ENCODE data around the gene STK24. TPM values are rescaled to one million over a fixed set of nuclear protein-coding genes. Genes with fewer than 3 reads are reported as not detected.

Gene STK24
- polyA plus RNA-seq, 1 of the 3 experiments (the other 2 are of a cell fraction): 30.5 TPM

DNA sequence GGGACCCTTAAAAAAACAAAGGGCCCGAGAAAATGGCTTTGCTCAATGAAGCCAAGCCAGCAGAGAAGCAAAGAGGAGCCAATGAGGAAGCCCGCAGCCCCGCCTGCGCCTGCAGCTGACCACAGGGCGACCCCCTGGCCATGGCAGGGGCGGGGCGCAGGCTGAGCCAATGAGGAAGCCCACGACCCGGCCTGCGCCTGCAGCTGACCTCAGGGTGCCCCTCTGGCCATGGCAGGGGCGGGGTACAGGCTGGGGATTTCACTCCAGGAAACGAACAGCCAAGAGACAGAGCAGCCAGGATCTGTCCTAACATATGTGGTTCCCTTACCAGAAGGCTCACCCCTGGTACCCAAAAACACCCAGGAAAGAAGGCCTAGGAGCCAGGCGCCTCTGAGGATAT, 101.4 kb downstream of the STK24 start:
- Histone ChIP-seq H3K4me2 (no peak overlapping the region), H4K20me1 (ENCODE audit: insufficient read depth) (no peaks in the 10 kb centered on the region; the same call in 1 of the 2 replicates), H3K9me3 (no peaks in the 10 kb centered on the region), H3K4me1 (ENCODE audit: control insufficient read depth in 1 of 2, insufficient read depth in 2 of 2, low read depth in 1 of 2, low read length in 1 of 2) (peaks cover 8 to 32% of the 10 kb centered on the region in 2 experiments; a peak in 2 of 4 replicates), H2AFZ (ENCODE audit: low read depth) (no peak overlapping the region), H3K79me2 (ENCODE audit: insufficient read depth) (peaks cover 41% of the 10 kb centered on the region; the same call in 1 of the 2 replicates), H3K4me3 (ENCODE audit: low read depth in 2 of 2, low read length in 1 of 2) (no peak overlapping the region), H3K27ac (ENCODE audit: low read depth in 2 of 2, low read length in 1 of 2) (peak overlapping the region in 1 of 2 experiments; percentile 66; a peak in 2 of 4 replicates), H3K9ac (no peak overlapping the region), H3F3A (replicated peaks; ENCODE audit: insufficient read depth) (peaks cover 4% of the 10 kb centered on the region), H3K27me3 (ENCODE audit: insufficient read depth) (no peaks in the 10 kb centered on the region), H3K9me2 (no peaks in the 10 kb centered on the region), H3K36me3 (replicated peaks in 1 of 2; ENCODE audit: control insufficient read depth in 1 of 2, insufficient read depth in 2 of 2, low read length in 1 of 2) (peaks cover 8 to 32% of the 10 kb centered on the region in 2 experiments)
- CTCF ChIA-PET: interaction anchor here (1.5 to 1.6 kb wide), 2 partner anchors 8 to 14 kb away, joined by 3 to 4 read pairs; no protein-coding TSS in a partner anchor
- DNase-seq: peak; percentile 56
- TF ChIP-seq, protein P1, sequence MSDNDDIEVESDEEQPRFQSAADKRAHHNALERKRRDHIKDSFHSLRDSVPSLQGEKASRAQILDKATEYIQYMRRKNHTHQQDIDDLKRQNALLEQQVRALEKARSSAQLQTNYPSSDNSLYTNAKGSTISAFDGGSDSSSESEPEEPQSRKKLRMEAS (IDR thresholded peaks at IDR 0.05; ENCODE audit: low read depth): no peak
- no peak for TF ChIP-seq FOXM1 (IDR thresholded peaks at IDR 0.05; ENCODE audit: low read depth)
- no peak for TF ChIP-seq POLR2AphosphoS5 (IDR thresholded peaks at IDR 0.05; ENCODE audit: low read depth, low read length)
- 90% methylated on average over 8 of the region's 13 CpGs for WGBS (ENCODE audit: low lambda C conversion rate)
- POLR2A ChIA-PET: no interaction called here

DNA sequence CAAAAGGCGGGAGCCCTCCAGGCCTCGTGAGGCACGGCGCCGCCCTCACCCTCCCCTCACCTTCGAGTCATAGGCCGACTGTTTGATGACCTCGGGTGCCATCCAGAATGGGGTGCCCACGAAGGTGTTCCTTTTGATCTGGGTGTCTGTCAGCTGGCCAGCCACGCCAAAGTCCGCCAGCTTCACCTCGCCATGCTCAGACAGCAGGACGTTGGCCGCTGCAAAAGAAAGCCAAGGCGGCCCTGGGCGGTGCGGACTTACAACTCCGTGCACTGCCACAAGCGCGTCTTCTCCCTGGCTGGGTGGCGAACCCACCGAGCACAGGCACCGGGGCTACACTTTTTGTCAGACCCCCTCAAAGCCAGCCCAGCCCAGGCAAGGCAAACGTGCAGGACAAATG, 102.1 kb downstream of the STK24 start:
- DNase-seq: no peak
- H3K9me3 ChIP-seq: no peaks in the 10 kb centered on the region
- no peaks in the 10 kb centered on the region for H3K27me3 ChIP-seq (ENCODE audit: insufficient read depth)
- 94% methylated on average over 21 of the region's 24 CpGs for WGBS (ENCODE audit: low lambda C conversion rate)
- H3K4me2 ChIP-seq: no peak overlapping the region
- peaks cover 10 to 34% of the 10 kb centered on the region in 2 experiments for H3K36me3 ChIP-seq (replicated peaks in 1 of 2; ENCODE audit: control insufficient read depth in 1 of 2, insufficient read depth in 2 of 2, low read length in 1 of 2)
- H3F3A ChIP-seq (replicated peaks; ENCODE audit: insufficient read depth): peaks cover 4% of the 10 kb centered on the region
- H3K27ac ChIP-seq (ENCODE audit: low read depth in 2 of 2, low read length in 1 of 2): no peak overlapping the region
- H4K20me1 ChIP-seq (ENCODE audit: insufficient read depth): no peaks in the 10 kb centered on the region; the same call in 1 of the 2 replicates
- no peak overlapping the region for H2AFZ ChIP-seq (ENCODE audit: low read depth)
- peaks cover 36% of the 10 kb centered on the region; the same call in 1 of the 2 replicates for H3K79me2 ChIP-seq (ENCODE audit: insufficient read depth)
- ChIA-PET POLR2A (no interaction called here), CTCF (no interaction called here)
- no peaks in the 10 kb centered on the region for H3K9me2 ChIP-seq
- no peak overlapping the region for H3K4me3 ChIP-seq (ENCODE audit: low read depth in 2 of 2, low read length in 1 of 2)
- TF ChIP-seq SMC3 (IDR thresholded peaks at IDR 0.05; ENCODE audit: low read depth, low read length) (no peak), RXRA (IDR thresholded peaks at IDR 0.05; ENCODE audit: borderline replicate concordance, low read depth) (no peak), TCF12 (IDR thresholded peaks at IDR 0.05) (no peak), RCOR1 (IDR thresholded peaks at IDR 0.05; ENCODE audit: low read length) (no peak), FOXM1 (IDR thresholded peaks at IDR 0.05; ENCODE audit: low read depth) (no peak), RAD21 (IDR thresholded peaks at IDR 0.05; ENCODE audit: low read length) (no peak), NRF1 (IDR thresholded peaks at IDR 0.05; ENCODE audit: low read depth, low read length) (no peak), POLR2AphosphoS5 (IDR thresholded peaks at IDR 0.05; ENCODE audit: low read depth, low read length) (no peak), FOSL2 (IDR thresholded peaks at IDR 0.05; ENCODE audit: borderline replicate concordance, low read depth) (no peak), TEAD4 (IDR thresholded peaks at IDR 0.05; ENCODE audit: borderline replicate concordance, insufficient read depth) (no peak), MXI1 (IDR thresholded peaks at IDR 0.05; ENCODE audit: low read depth, low read length) (no peak), SIN3A (IDR thresholded peaks at IDR 0.05; ENCODE audit: borderline replicate concordance, low read depth, low read length) (no peak), CHD2 (IDR thresholded peaks at IDR 0.05; ENCODE audit: low read length, partially characterized antibody) (no peak)
- TF ChIP-seq, protein P2, sequence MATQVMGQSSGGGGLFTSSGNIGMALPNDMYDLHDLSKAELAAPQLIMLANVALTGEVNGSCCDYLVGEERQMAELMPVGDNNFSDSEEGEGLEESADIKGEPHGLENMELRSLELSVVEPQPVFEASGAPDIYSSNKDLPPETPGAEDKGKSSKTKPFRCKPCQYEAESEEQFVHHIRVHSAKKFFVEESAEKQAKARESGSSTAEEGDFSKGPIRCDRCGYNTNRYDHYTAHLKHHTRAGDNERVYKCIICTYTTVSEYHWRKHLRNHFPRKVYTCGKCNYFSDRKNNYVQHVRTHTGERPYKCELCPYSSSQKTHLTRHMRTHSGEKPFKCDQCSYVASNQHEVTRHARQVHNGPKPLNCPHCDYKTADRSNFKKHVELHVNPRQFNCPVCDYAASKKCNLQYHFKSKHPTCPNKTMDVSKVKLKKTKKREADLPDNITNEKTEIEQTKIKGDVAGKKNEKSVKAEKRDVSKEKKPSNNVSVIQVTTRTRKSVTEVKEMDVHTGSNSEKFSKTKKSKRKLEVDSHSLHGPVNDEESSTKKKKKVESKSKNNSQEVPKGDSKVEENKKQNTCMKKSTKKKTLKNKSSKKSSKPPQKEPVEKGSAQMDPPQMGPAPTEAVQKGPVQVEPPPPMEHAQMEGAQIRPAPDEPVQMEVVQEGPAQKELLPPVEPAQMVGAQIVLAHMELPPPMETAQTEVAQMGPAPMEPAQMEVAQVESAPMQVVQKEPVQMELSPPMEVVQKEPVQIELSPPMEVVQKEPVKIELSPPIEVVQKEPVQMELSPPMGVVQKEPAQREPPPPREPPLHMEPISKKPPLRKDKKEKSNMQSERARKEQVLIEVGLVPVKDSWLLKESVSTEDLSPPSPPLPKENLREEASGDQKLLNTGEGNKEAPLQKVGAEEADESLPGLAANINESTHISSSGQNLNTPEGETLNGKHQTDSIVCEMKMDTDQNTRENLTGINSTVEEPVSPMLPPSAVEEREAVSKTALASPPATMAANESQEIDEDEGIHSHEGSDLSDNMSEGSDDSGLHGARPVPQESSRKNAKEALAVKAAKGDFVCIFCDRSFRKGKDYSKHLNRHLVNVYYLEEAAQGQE (IDR thresholded peaks at IDR 0.05; ENCODE audit: low read depth, low read length): no peak
- H3K4me1 ChIP-seq (ENCODE audit: control insufficient read depth in 1 of 2, insufficient read depth in 2 of 2, low read depth in 1 of 2, low read length in 1 of 2): peaks cover 8 to 30% of the 10 kb centered on the region in 2 experiments; a peak in 2 of 4 replicates
- H3K9ac ChIP-seq: no peak overlapping the region
